PC-3 (cell line): ENCODE results near the gene CLMN. TPM values are rescaled to one million over a fixed set of nuclear protein-coding genes. Genes with fewer than 3 reads are reported as not detected.

Experiments used
- ATAC-seq: fragments of 200-7000 bp; cut with Tn5 transposase; 2 replicates; pipeline ENCODE4 v1.9.1; 2020; ENCODE audit warnings: mild to moderate bottlenecking, moderate library complexity
- BruUV-seq: library from RNA; stranded (reverse); fragments of 400-500 nt; replicated peaks from 2 replicates; lab custom pipeline; 2021; lab: Mats Ljungman, UMichigan
- CTCF ChIA-PET: fragments of 300-600 bp; sonication (Branson Sonifier 250); formaldehyde crosslinking; loops from one replicate; lab custom pipeline; 2022; ENCODE audit warnings: antibody characterized with exemption; lab: Charles Lee
- POLR2A ChIA-PET: fragments of 300-600 bp; sonication (Branson Sonifier 250); formaldehyde crosslinking; loops from one replicate; lab custom pipeline; 2022; ENCODE audit warnings: antibody characterized with exemption; ENCODE audit not compliant: unreplicated experiment; lab: Charles Lee
- DNase-seq: peaks from one replicate; pipeline ENCODE4 v3.0.0-alpha.2; 2015
- H2AFZ ChIP-seq: fragments of 300-600 bp; sonication (generic); 2 replicates; pipeline ENCODE4 v1.6.0; 2016; ENCODE audit warnings: antibody characterized with exemption, low read length
- H3F3A ChIP-seq: fragments of 300-600 bp; sonication (generic); one replicate; pipeline ENCODE4 v1.6.0; 2017; ENCODE audit warnings: antibody characterized with exemption, low read length, control low read depth, mild to moderate bottlenecking; ENCODE audit not compliant: unreplicated experiment
- H3K27ac ChIP-seq: fragments of 300-600 bp; sonication (generic); 2 replicates; pipeline ENCODE4 v1.5.1; 2016; ENCODE audit warnings: mild to moderate bottlenecking, low read length
- H3K27me3 ChIP-seq: fragments of 300-600 bp; sonication (generic); 2 replicates; pipeline ENCODE4 v1.6.1; 2016; ENCODE audit warnings: low read length, mixed read lengths
- H3K36me3 ChIP-seq: fragments of 300-600 bp; sonication (generic); 2 replicates; pipeline ENCODE4 v1.6.1; 2016; ENCODE audit warnings: low read depth, mixed run types, low read length, mixed read lengths
- H3K4me1 ChIP-seq: fragments of 300-600 bp; sonication (generic); 2 replicates; pipeline ENCODE4 v1.5.1; 2016; ENCODE audit warnings: low read length; ENCODE audit not compliant: insufficient read depth
- H3K4me2 ChIP-seq: fragments of 300-600 bp; sonication (generic); 2 replicates; pipeline ENCODE4 v1.6.0; 2016; ENCODE audit warnings: low read length
- H3K4me3 ChIP-seq: fragments of 300-600 bp; sonication (generic); 2 replicates; pipeline ENCODE4 v1.5.1; 2016; ENCODE audit warnings: mild to moderate bottlenecking, low read length, mixed read lengths
- H3K79me2 ChIP-seq: fragments of 300-600 bp; sonication (generic); 2 replicates; pipeline ENCODE4 v1.6.1; 2017; ENCODE audit warnings: low read length, mixed read lengths
- H3K9ac ChIP-seq: fragments of 300-600 bp; sonication (generic); 2 replicates; pipeline ENCODE4 v1.6.0; 2016; ENCODE audit warnings: mild to moderate bottlenecking, low read length
- H3K9me2 ChIP-seq: fragments of 300-600 bp; sonication (generic); replicated peaks from 2 replicates; pipeline ENCODE4 v1.6.1; 2016; ENCODE audit warnings: mixed run types, low read length, mixed read lengths
- H3K9me3 ChIP-seq: fragments of 300-600 bp; sonication (generic); 2 replicates; pipeline ENCODE4 v1.6.1; 2016; ENCODE audit warnings: low read length, mixed read lengths
- H4K20me1 ChIP-seq: fragments of 300-600 bp; sonication (generic); 2 replicates; pipeline ENCODE4 v1.6.1; 2016; ENCODE audit warnings: low read length, mixed read lengths
- EZH2 ChIP-seq: fragments of 300-600 bp; sonication (generic); IDR thresholded peaks from one replicate; pipeline ENCODE4 v1.6.1; 2017; ENCODE audit warnings: antibody characterized with exemption, mild to moderate bottlenecking, low read length; ENCODE audit not compliant: unreplicated experiment
- EZH2phosphoT487 ChIP-seq: fragments of 300-600 bp; sonication (generic); IDR thresholded peaks from 2 replicates; pipeline ENCODE4 v1.6.1; 2018; ENCODE audit warnings: mild to moderate bottlenecking, antibody characterized with exemption, low read length, borderline replicate concordance
- intact Hi-C: fragments of 100-400 bp; cut with micrococcal nuclease; formaldehyde crosslinking; loops from 2 replicates; pipeline ENCODE4 v1.9.0; 2023
- total RNA-seq: library from RNA; depleted of rRNA; stranded (reverse); fragments of >200 nt; gene quantifications from 2 replicates; pipeline ENCODE4 v1.2.3, GENCODE V29; 2014
- TF ChIP-seq, protein P1 (sequence below): fragments of 300-600 bp; sonication (generic); conservative IDR thresholded peaks from 2 replicates; pipeline ENCODE4 v1.5.1; 2017; ENCODE audit warnings: antibody characterized with exemption, low read depth, mild to moderate bottlenecking, low read length

The CLMN gene
- total RNA-seq, 1 experiment from 2014 or later: 3.5 TPM

- Histone ChIP-seq H3K9me3 (no peaks in the 10 kb centered on the region), H3K27me3 (no peaks in the 10 kb centered on the region), H4K20me1 (no peaks in the 10 kb centered on the region), H3K9me2 (no peaks in the 10 kb centered on the region), H3K9ac (no peak overlapping the region), H3K4me3 (no peak overlapping the region), H3K4me1 (peaks cover 17% of the 10 kb centered on the region), H2AFZ (no peak overlapping the region), H3K36me3 (no peaks in the 10 kb centered on the region), H3F3A (no peaks in the 10 kb centered on the region), H3K27ac (no peak overlapping the region), H3K4me2 (no peak overlapping the region), H3K79me2 (no peaks in the 10 kb centered on the region)
- ChIA-PET CTCF (no interaction called here), POLR2A (no interaction called here)
- DNase-seq (no peak), ATAC-seq (no peak)
- no TSS peak for BruUV-seq
- TF ChIP-seq EZH2phosphoT487: no peak
- no peak for TF ChIP-seq EZH2
- TF ChIP-seq, protein P1, sequence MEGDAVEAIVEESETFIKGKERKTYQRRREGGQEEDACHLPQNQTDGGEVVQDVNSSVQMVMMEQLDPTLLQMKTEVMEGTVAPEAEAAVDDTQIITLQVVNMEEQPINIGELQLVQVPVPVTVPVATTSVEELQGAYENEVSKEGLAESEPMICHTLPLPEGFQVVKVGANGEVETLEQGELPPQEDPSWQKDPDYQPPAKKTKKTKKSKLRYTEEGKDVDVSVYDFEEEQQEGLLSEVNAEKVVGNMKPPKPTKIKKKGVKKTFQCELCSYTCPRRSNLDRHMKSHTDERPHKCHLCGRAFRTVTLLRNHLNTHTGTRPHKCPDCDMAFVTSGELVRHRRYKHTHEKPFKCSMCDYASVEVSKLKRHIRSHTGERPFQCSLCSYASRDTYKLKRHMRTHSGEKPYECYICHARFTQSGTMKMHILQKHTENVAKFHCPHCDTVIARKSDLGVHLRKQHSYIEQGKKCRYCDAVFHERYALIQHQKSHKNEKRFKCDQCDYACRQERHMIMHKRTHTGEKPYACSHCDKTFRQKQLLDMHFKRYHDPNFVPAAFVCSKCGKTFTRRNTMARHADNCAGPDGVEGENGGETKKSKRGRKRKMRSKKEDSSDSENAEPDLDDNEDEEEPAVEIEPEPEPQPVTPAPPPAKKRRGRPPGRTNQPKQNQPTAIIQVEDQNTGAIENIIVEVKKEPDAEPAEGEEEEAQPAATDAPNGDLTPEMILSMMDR: no peak
- intact Hi-C loops: no loop called here
Observed at GRCh38 chr14:95245334-95245733, 74.4 kb downstream of the CLMN start.

DNA sequence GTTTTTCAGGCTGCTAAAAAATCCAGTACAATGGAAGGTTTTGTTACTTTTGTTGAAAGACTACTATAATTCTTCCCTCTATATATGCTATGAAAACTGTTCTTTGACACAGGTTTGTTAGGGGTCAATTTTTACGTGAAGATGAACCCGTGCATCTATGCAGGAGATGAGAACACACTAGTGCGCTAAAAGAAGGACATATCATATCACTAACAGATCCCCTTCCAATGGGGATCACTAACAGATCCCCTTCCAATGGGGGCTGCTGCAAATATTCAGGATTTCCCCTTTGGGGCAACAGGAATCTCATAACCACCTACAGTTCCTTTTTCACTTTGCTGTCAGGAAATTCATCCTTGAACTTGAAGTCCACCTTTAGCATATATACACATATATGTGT lies 75.1 kb downstream of the CLMN start:
- no peak overlapping the region for H3K27ac ChIP-seq
- no TSS peak for BruUV-seq
- no peaks in the 10 kb centered on the region for H3K9me3 ChIP-seq
- no peak for DNase-seq
- intact Hi-C loops: no loop called here
- no peaks in the 10 kb centered on the region for H3K27me3 ChIP-seq
- H3K4me3 ChIP-seq: no peak overlapping the region
- POLR2A ChIA-PET: no interaction called here
- H3K9me2 ChIP-seq: no peaks in the 10 kb centered on the region
- no peak for ATAC-seq
- no peaks in the 10 kb centered on the region for H3K79me2 ChIP-seq
- no peak for TF ChIP-seq EZH2
- TF ChIP-seq EZH2phosphoT487: no peak
- TF ChIP-seq, protein P1: no peak
- peaks cover 14% of the 10 kb centered on the region for H3K4me1 ChIP-seq
- CTCF ChIA-PET: no interaction called here
- no peak overlapping the region for H3K4me2 ChIP-seq
- no peak overlapping the region for H3K9ac ChIP-seq
- H3F3A ChIP-seq: no peaks in the 10 kb centered on the region
- H3K36me3 ChIP-seq: no peaks in the 10 kb centered on the region
- H2AFZ ChIP-seq: no peak overlapping the region
- H4K20me1 ChIP-seq: no peaks in the 10 kb centered on the region

DNA sequence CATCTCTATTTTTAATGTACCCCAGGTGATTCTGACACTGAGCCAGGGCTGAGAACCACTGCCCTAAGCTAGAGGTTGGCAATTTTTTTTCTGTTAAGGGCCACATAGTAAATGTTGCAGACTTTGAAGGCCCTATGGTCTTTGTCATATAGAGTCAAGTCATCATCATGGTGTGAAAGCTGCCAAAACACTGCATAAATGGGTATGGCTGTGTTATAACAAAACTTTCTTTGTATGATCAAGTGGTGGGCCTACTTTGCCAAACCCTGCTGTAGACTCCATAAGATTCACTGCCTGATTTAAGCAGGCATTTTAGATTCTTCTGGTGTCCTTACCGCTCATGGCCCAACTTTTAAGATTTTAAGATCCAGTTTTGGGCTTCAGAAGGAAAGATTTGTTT lies 76.8 kb downstream of the CLMN start:
- H3K9ac ChIP-seq: no peak overlapping the region
- H3F3A ChIP-seq: no peaks in the 10 kb centered on the region
- no peak overlapping the region for H3K27ac ChIP-seq
- H3K27me3 ChIP-seq: no peaks in the 10 kb centered on the region
- no peak for TF ChIP-seq EZH2
- DNase-seq: no peak
- H3K4me3 ChIP-seq: no peak overlapping the region
- no peaks in the 10 kb centered on the region for H4K20me1 ChIP-seq
- no peak for ATAC-seq
- H3K4me1 ChIP-seq: no peaks in the 10 kb centered on the region
- ChIA-PET CTCF (no interaction called here), POLR2A (no interaction called here)
- intact Hi-C loops: no loop called here
- no peaks in the 10 kb centered on the region for H3K9me3 ChIP-seq
- H3K9me2 ChIP-seq: no peaks in the 10 kb centered on the region
- H3K36me3 ChIP-seq: no peaks in the 10 kb centered on the region
- no TSS peak for BruUV-seq
- H3K79me2 ChIP-seq: no peaks in the 10 kb centered on the region
- H3K4me2 ChIP-seq: no peak overlapping the region
- H2AFZ ChIP-seq: no peak overlapping the region
